Upper lobe of left lung (tissue), 4 donors: ENCODE results near the gene NAB2.

ENCODE experiments used
- CTCF ChIP-seq, 6 experiments: fragments of 450-650 bp in 4 of 6; fragments of 200-600 bp in 2 of 6; sonication (generic) in 2 of 6; IDR thresholded peaks; one replicate each; pipeline ENCODE4 v1.5.1; 2016 to 2019; ENCODE audit warnings: antibody characterized with exemption in 6 of 6
- EP300 ChIP-seq, 4 donors: sonication (generic); formaldehyde crosslinking; IDR thresholded peaks; one replicate each; pipeline ENCODE4 v1.5.1; 2017; ENCODE audit warnings: antibody characterized with exemption in 4 of 4, control low read depth in 2 of 4
- POLR2A ChIP-seq, 4 donors: fragments of 450-650 bp; IDR thresholded peaks; one replicate each; pipeline ENCODE4 v1.5.1; 2016 to 2017; ENCODE audit warnings: antibody characterized with exemption in 4 of 4, mild to moderate bottlenecking in 2 of 4
- POLR2AphosphoS5 ChIP-seq, 2 donors: sonication (generic); formaldehyde crosslinking; IDR thresholded peaks; one replicate each; pipeline ENCODE4 v1.5.1; 2017; ENCODE audit warnings: antibody characterized with exemption in 2 of 2

DNA sequence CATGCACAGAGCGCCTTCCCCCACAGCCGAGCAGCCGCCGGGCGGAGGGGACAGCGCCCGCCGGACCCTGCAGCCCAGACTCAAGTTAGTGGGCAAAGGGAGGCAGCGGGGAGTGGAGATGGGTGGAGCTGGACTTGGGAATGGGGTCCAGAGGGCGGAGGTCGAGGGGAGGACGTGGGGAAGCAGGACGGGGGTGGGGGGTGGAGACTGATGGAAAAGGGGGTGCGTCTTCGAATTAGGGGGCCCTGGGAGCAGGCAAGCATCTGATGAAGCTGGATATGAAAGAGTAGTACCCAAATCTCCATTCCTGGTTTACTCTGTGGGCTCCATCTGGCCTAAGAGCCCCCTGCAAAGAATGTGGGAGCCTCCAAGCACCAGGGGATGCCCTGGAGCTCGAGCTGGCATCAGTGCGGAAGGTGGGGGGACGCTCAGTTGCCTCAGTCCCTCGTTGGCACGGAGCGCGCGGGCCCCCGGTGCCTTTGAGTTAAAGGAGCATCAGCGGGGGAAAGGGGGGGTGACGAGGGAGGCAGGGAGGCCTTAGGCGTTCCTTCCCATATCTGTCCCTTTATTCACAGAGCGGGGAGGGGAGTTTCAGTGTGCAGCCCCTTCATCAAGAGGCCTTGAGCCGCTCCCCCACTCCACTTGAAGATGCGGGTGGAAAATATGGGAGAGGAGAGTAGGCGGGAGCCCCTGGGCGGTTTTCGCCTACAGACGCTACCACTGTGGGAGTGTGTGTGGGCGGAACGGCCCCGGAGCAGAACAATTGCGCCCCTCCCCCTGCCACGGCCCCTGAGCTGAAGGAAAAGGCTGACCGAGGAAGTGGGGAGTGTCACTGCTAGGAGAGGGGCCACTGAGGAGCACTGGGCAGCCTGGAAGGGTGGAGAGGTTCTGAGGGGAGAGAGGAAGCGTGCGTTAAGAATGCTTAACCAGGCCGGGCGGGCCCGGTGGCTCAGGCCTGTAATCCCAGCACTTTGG, 644 bp downstream of the NAB2 start:
- TF ChIP-seq CTCF (IDR thresholded peaks at IDR 0.05) (peak in 1 of 6 experiments; percentile 6), POLR2A (IDR thresholded peaks at IDR 0.05) (peak in 3 of 4 donors; percentile 38 to 76 (median 46)), POLR2AphosphoS5 (IDR thresholded peaks at IDR 0.05) (peak; percentile 67 to 96), EP300 (IDR thresholded peaks at IDR 0.05) (no peak)
